ENCODE results near the gene KIRREL3. TPM values are rescaled to one million over a fixed set of nuclear protein-coding genes. Genes with fewer than 3 reads are reported as not detected.

KIRREL3 gene
- total and polyA plus RNA-seq, 9 of the 15 experiments (the other 6 are each of a cell fraction or from before 2014, with no cell fraction given): 0.04 to 0.10 TPM; not detected in 7

- peak; percentile 91 to 95 for TF ChIP-seq RAD21 (CRISPR knock-in tag; conservative IDR thresholded peaks at IDR 0.05 in 1 of 2, IDR thresholded peaks at IDR 0.05 in 1 of 2)
Observed at GRCh38 chr11:126440792-126441514, 559.6 kb downstream of the KIRREL3 start (continued).

GRCh38 chr11:126440276-126440675, 560.3 kb downstream of the KIRREL3 start:
- H3K9me1 ChIP-seq (ENCODE audit: control insufficient read depth, insufficient read depth, low read length): no peaks in the 10 kb centered on the region
- 60% methylated on average over 22 of the region's 22 CpGs for WGBS (ENCODE audit: insufficient coverage, low coverage, missing lambda C conversion rate)
- no peak overlapping the region for H3K4me2 ChIP-seq (ENCODE audit: insufficient read depth, low read length)
- H4K20me1 ChIP-seq (replicated peaks; ENCODE audit: control insufficient read depth, insufficient read depth, low read length): peaks cover 12% of the 10 kb centered on the region; the same call in 1 of the 2 replicates
- no peaks in the 10 kb centered on the region for H3K9me3 ChIP-seq (replicated peaks; ENCODE audit: control insufficient read depth, insufficient read depth, low read depth, low read length)
- ATAC-seq (no peak), FAIRE-seq (no peak), DNase-seq (ENCODE audit: extremely low read depth in 1 of 4, low spot score in 3 of 4) (no peak)
- no peak overlapping the region for H3K9ac ChIP-seq (ENCODE audit: insufficient read depth in 1 of 2, low read depth in 2 of 2, low read length in 2 of 2)
- H3K4me1 ChIP-seq (replicated peaks in 1 of 2; ENCODE audit: control insufficient read depth in 2 of 2, insufficient read depth in 2 of 2, low read length in 2 of 2): peaks cover 0 to 4% of the 10 kb centered on the region in 2 experiments; a peak in 4 of 5 replicates
- peaks cover 4 to 38% of the 10 kb centered on the region in 2 experiments; a peak in 3 of 5 replicates for H3K27me3 ChIP-seq (ENCODE audit: control insufficient read depth in 2 of 2, insufficient read depth in 2 of 2, low read length in 2 of 2)
- intact Hi-C loops (cut with micrococcal nuclease) (loop anchor here (1.0 to 10.0 kb wide), 7 partner anchors 41 to 1717 kb away; no protein-coding TSS in a partner anchor), in situ Hi-C loops (cut with MboI) (no loop called here)
- no peak overlapping the region for H3K27ac ChIP-seq (ENCODE audit: extremely low read depth, low read depth, low read length)
- no peaks in the 10 kb centered on the region for H3K79me2 ChIP-seq (ENCODE audit: control insufficient read depth, insufficient read depth, low read length)
- H2AFZ ChIP-seq (ENCODE audit: low read depth, low read length): no peak overlapping the region
- ChIA-PET POLR2A (no interaction called here), CTCF (ENCODE audit: low intra/inter-chr PET ratio) (interaction anchor here (0.7 to 1.4 kb wide), 2 partner anchors 40 to 1718 kb away, joined by 3 to 6 read pairs; no protein-coding TSS in a partner anchor)
- no peak overlapping the region for H3K4me3 ChIP-seq
- BruUV-seq (replicated peaks): no TSS peak
- H3K36me3 ChIP-seq (ENCODE audit: control insufficient read depth, insufficient read depth, low read length): no peaks in the 10 kb centered on the region
- TF ChIP-seq RERE (CRISPR knock-in tag; IDR thresholded peaks at IDR 0.05; ENCODE audit: borderline replicate concordance) (no peak), CEBPG (CRISPR knock-in tag; IDR thresholded peaks at IDR 0.05) (no peak), CEBPG (tag; conservative IDR thresholded peaks at IDR 0.05 in 1 of 2, IDR thresholded peaks at IDR 0.05 in 1 of 2) (no peak), XRCC5 (IDR thresholded peaks at IDR 0.05; ENCODE audit: low read depth, low read length) (no peak), BACH1 (tag; IDR thresholded peaks at IDR 0.05) (no peak), TGIF2 (CRISPR knock-in tag; IDR thresholded peaks at IDR 0.05) (no peak), ZNF699 (CRISPR knock-in tag; IDR thresholded peaks at IDR 0.05; ENCODE audit: insufficient replicate concordance) (no peak), MIER1 (IDR thresholded peaks at IDR 0.05; ENCODE audit: low read depth) (no peak), SPI1 (IDR thresholded peaks at IDR 0.05; ENCODE audit: borderline replicate concordance, low read depth, low read length) (no peak), NFXL1 (CRISPR knock-in tag; IDR thresholded peaks at IDR 0.05) (no peak), RBM22 (IDR thresholded peaks at IDR 0.05; ENCODE audit: low read depth, low read length, poor library complexity, severe bottlenecking) (no peak), GTF2A2 (tag; IDR thresholded peaks at IDR 0.05) (no peak), NFIX (CRISPR knock-in tag; IDR thresholded peaks at IDR 0.05; ENCODE audit: low read depth) (no peak)

Measured in K562 (cell line).